ENCODE results near the gene SDF4.
A peak's percentile ranks its signal among the peaks of the same experiment; 100 is the strongest.

Gene SDF4

GRCh38 chr1:1241588-1242219 is 9.9 kb upstream of the SDF4 start:
- DNase-seq = no peak

- DNase-seq = no peak
Measured at GRCh38 chr1:1240822-1241587, 9.2 kb upstream of the SDF4 start.

GRCh38 chr1:1240348-1240732 is 8.5 kb upstream of the SDF4 start:
- DNase-seq = no peak

- DNase-seq = no peak
Measured at GRCh38 chr1:1239614-1240347, 8.0 kb upstream of the SDF4 start.

- no peak for DNase-seq
Measured at GRCh38 chr1:1239227-1239613, 7.4 kb upstream of the SDF4 start.

GRCh38 chr1:1238702-1239178 is 6.9 kb upstream of the SDF4 start:
- DNase-seq = no peak

- DNase-seq = no peak
Measured at GRCh38 chr1:1237874-1238701, 6.3 kb upstream of the SDF4 start.

GRCh38 chr1:1236945-1237873 is 5.4 kb upstream of the SDF4 start:
- no peak for DNase-seq

GRCh38 chr1:1236176-1236763 is 4.5 kb upstream of the SDF4 start:
- DNase-seq = no peak

- no peak for DNase-seq
Measured at GRCh38 chr1:1235016-1235744, 3.4 kb upstream of the SDF4 start.

- no peak for DNase-seq
Measured at GRCh38 chr1:1234180-1234808, 2.5 kb upstream of the SDF4 start.

GRCh38 chr1:1233567-1233892 is 1.7 kb upstream of the SDF4 start:
- no peak for DNase-seq

GRCh38 chr1:1232796-1233566 is 1.2 kb upstream of the SDF4 start:
- no peak for DNase-seq

- DNase-seq = peak in 1 of 14 donors; percentile 39
Measured at GRCh38 chr1:1232208-1232795, 501 bp upstream of the SDF4 start, which contains the start of gene B3GALT6. Gene B3GALT6, plus strand, starts transcription at chr1:1232237. Its CDS starts 42 bp downstream, at chr1:1232279.

GRCh38 chr1:1230656-1231399 is 973 bp downstream of the SDF4 start:
- no peak for DNase-seq

- no peak for DNase-seq
Measured at GRCh38 chr1:1229770-1230169, 2.0 kb downstream of the SDF4 start.

- no peak for DNase-seq
Measured at GRCh38 chr1:1228596-1229321, 3.0 kb downstream of the SDF4 start.
